ENCODE measurements around the gene ST3GAL3. TPM values are rescaled to one million over a fixed set of nuclear protein-coding genes. Genes with fewer than 3 reads are reported as not detected.

ST3GAL3 gene
- total RNA-seq, 1 donor from 2014 or later = 11.4 TPM

GRCh38 chr1:43919906-43920305 lies 212.6 kb downstream of the ST3GAL3 start:
- Mint-ChIP-seq H3K27me3 (ENCODE audit: low read depth, unreplicated experiment) (peaks cover 2% of the 10 kb centered on the region), H3K27ac (ENCODE audit: unreplicated experiment) (peak overlapping the region; percentile 70), H3K9me3 (ENCODE audit: unreplicated experiment) (no peaks in the 10 kb centered on the region), H3K4me3 (ENCODE audit: unreplicated experiment) (no peak overlapping the region), H3K36me3 (ENCODE audit: low read depth, unreplicated experiment) (peaks cover 4% of the 10 kb centered on the region), H3K4me1 (ENCODE audit: low read depth, unreplicated experiment) (peaks cover 14% of the 10 kb centered on the region)
- H4K20me1 ChIP-seq (ENCODE audit: insufficient read depth, low read length) = no peaks in the 10 kb centered on the region
- H3K9ac ChIP-seq (ENCODE audit: low read length) = no peak overlapping the region
- H3K4me1 ChIP-seq (ENCODE audit: insufficient read depth, low read length) = peaks cover 10% of the 10 kb centered on the region
- no peak overlapping the region for H3K27ac ChIP-seq (ENCODE audit: low read depth, low read length)
- TF ChIP-seq CTCF (IDR thresholded peaks at IDR 0.05; ENCODE audit: insufficient read depth, low read depth, low read length) = no peak
- no peak for TF ChIP-seq EZH2 (IDR thresholded peaks at IDR 0.05; ENCODE audit: insufficient read depth, low read length)
- FAIRE-seq = no peak
- no peak overlapping the region for H3K4me2 ChIP-seq (ENCODE audit: low read length)
- no peak for DNase-seq (ENCODE audit: low read depth)
- no peaks in the 10 kb centered on the region for H3K79me2 ChIP-seq (ENCODE audit: insufficient read depth, low read length)
- no peaks in the 10 kb centered on the region for H3K9me3 ChIP-seq (ENCODE audit: insufficient read depth, low read depth, low read length)
- H3K36me3 ChIP-seq (ENCODE audit: insufficient read depth, low read length) = no peaks in the 10 kb centered on the region
- no peaks in the 10 kb centered on the region for H3K27me3 ChIP-seq (ENCODE audit: insufficient read depth, low read length)
- no peak overlapping the region for H2AFZ ChIP-seq (ENCODE audit: low read depth, low read length)
- H3K4me3 ChIP-seq (ENCODE audit: insufficient read depth, low read depth, low read length) = no peak overlapping the region

GRCh38 chr1:43921022-43921421 lies 213.7 kb downstream of the ST3GAL3 start:
- Histone ChIP-seq H3K4me2 (ENCODE audit: low read length) (peak overlapping the region; percentile 42), H3K4me1 (ENCODE audit: insufficient read depth, low read length) (peaks cover 10% of the 10 kb centered on the region), H3K27me3 (ENCODE audit: insufficient read depth, low read length) (no peaks in the 10 kb centered on the region), H4K20me1 (ENCODE audit: insufficient read depth, low read length) (no peaks in the 10 kb centered on the region), H3K36me3 (ENCODE audit: insufficient read depth, low read length) (peaks cover 4% of the 10 kb centered on the region), H3K79me2 (ENCODE audit: insufficient read depth, low read length) (no peaks in the 10 kb centered on the region), H2AFZ (ENCODE audit: low read depth, low read length) (no peak overlapping the region), H3K27ac (ENCODE audit: low read depth, low read length) (peak overlapping the region; percentile 58), H3K9me3 (ENCODE audit: insufficient read depth, low read depth, low read length) (no peaks in the 10 kb centered on the region), H3K4me3 (ENCODE audit: insufficient read depth, low read depth, low read length) (no peak overlapping the region), H3K9ac (ENCODE audit: low read length) (no peak overlapping the region)
- Mint-ChIP-seq H3K36me3 (ENCODE audit: low read depth, unreplicated experiment) (peaks cover 6% of the 10 kb centered on the region), H3K27me3 (ENCODE audit: low read depth, unreplicated experiment) (peaks cover 2% of the 10 kb centered on the region), H3K27ac (ENCODE audit: unreplicated experiment) (no peak overlapping the region), H3K4me3 (ENCODE audit: unreplicated experiment) (no peak overlapping the region), H3K4me1 (ENCODE audit: low read depth, unreplicated experiment) (peaks cover 14% of the 10 kb centered on the region), H3K9me3 (ENCODE audit: unreplicated experiment) (no peaks in the 10 kb centered on the region)
- FAIRE-seq = no peak
- no peak for TF ChIP-seq EZH2 (IDR thresholded peaks at IDR 0.05; ENCODE audit: insufficient read depth, low read length)
- no peak for TF ChIP-seq CTCF (IDR thresholded peaks at IDR 0.05; ENCODE audit: insufficient read depth, low read depth, low read length)
- no peak for DNase-seq (ENCODE audit: low read depth)

- Mint-ChIP-seq H3K4me1 (ENCODE audit: low read depth, unreplicated experiment) (peaks cover 16% of the 10 kb centered on the region), H3K9me3 (ENCODE audit: unreplicated experiment) (peaks cover under 1% of the 10 kb centered on the region), H3K27ac (ENCODE audit: unreplicated experiment) (no peak overlapping the region), H3K36me3 (ENCODE audit: low read depth, unreplicated experiment) (peaks cover 17% of the 10 kb centered on the region), H3K4me3 (ENCODE audit: unreplicated experiment) (no peak overlapping the region), H3K27me3 (ENCODE audit: low read depth, unreplicated experiment) (no peaks in the 10 kb centered on the region)
- no peaks in the 10 kb centered on the region for H4K20me1 ChIP-seq (ENCODE audit: insufficient read depth, low read length)
- TF ChIP-seq CTCF (IDR thresholded peaks at IDR 0.05; ENCODE audit: insufficient read depth, low read depth, low read length) (no peak), EZH2 (IDR thresholded peaks at IDR 0.05; ENCODE audit: insufficient read depth, low read length) (no peak)
- no peak overlapping the region for H3K4me2 ChIP-seq (ENCODE audit: low read length)
- no peak overlapping the region for H3K27ac ChIP-seq (ENCODE audit: low read depth, low read length)
- no peaks in the 10 kb centered on the region for H3K79me2 ChIP-seq (ENCODE audit: insufficient read depth, low read length)
- FAIRE-seq (peak; percentile 17), DNase-seq (ENCODE audit: low read depth) (no peak)
- H2AFZ ChIP-seq (ENCODE audit: low read depth, low read length) = no peak overlapping the region
- no peaks in the 10 kb centered on the region for H3K27me3 ChIP-seq (ENCODE audit: insufficient read depth, low read length)
- H3K36me3 ChIP-seq (ENCODE audit: insufficient read depth, low read length) = peaks cover 4% of the 10 kb centered on the region
- no peak overlapping the region for H3K9ac ChIP-seq (ENCODE audit: low read length)
- H3K4me1 ChIP-seq (ENCODE audit: insufficient read depth, low read length) = peaks cover 10% of the 10 kb centered on the region
- no peaks in the 10 kb centered on the region for H3K9me3 ChIP-seq (ENCODE audit: insufficient read depth, low read depth, low read length)
- H3K4me3 ChIP-seq (ENCODE audit: insufficient read depth, low read depth, low read length) = no peak overlapping the region
Observed at GRCh38 chr1:43924516-43924915, 217.2 kb downstream of the ST3GAL3 start.

Measured in astrocyte (in vitro differentiated cells and primary cell).